WERI-Rb-1 (cell line): ENCODE results near the gene HTR3E.

Experiments used
- DNase-seq: peaks from one replicate; pipeline ENCODE4 v3.0.0-alpha.2; 2020
- H3K27ac ChIP-seq: fragments of 250-450 bp; sonication (Bioruptor Pico); 2 replicates; pipeline ENCODE4 v1.5.1; 2020; ENCODE audit warnings: mild to moderate bottlenecking, moderate library complexity
- H3K27me3 ChIP-seq: fragments of 250-450 bp; sonication (Bioruptor Pico); 2 replicates; pipeline ENCODE4 v1.5.1; 2021; ENCODE audit warnings: mild to moderate bottlenecking, low read depth, moderate library complexity; ENCODE audit not compliant: insufficient read depth, severe bottlenecking
- H3K36me3 ChIP-seq: fragments of 250-450 bp; sonication (Bioruptor Pico); 2 replicates; pipeline ENCODE4 v1.5.1; 2020; ENCODE audit warnings: mild to moderate bottlenecking, moderate library complexity
- H3K4me3 ChIP-seq: 2 replicates; pipeline ENCODE4 v1.5.1; 2011; ENCODE audit warnings: low read depth, mild to moderate bottlenecking, control low read depth, low read length
- H3K9me3 ChIP-seq: fragments of 250-450 bp; sonication (Bioruptor Pico); 2 replicates; pipeline ENCODE4 v1.5.1; 2021; ENCODE audit warnings: mild to moderate bottlenecking, moderate library complexity; ENCODE audit not compliant: severe bottlenecking
- TF ChIP-seq, protein P1 (sequence below): IDR thresholded peaks from 2 replicates; pipeline ENCODE4 v1.5.1; 2011; ENCODE audit warnings: low read depth, mild to moderate bottlenecking, control low read depth, inconsistent platforms, low read length

HTR3E gene

DNA sequence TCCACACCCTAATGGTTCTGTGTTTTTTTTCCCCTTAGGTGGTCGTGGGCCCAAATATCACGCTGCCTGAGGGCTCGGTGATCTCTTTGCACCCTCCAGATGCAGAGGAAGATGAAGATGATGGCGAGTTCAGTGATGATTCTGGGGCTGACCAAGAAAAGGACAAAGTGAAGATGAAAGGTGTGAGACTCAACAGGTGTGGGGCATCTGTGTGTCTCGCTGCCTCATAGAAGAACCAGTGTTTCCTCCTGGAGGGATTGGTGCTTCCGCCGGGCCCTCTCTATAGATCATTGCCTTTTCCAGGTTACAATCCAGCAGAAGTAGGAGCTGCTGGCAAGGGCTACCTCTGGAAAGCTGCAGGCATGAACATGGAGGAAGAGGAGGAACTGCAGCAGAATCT, 45.3 kb downstream of the HTR3E start:
- TF ChIP-seq, protein P1, sequence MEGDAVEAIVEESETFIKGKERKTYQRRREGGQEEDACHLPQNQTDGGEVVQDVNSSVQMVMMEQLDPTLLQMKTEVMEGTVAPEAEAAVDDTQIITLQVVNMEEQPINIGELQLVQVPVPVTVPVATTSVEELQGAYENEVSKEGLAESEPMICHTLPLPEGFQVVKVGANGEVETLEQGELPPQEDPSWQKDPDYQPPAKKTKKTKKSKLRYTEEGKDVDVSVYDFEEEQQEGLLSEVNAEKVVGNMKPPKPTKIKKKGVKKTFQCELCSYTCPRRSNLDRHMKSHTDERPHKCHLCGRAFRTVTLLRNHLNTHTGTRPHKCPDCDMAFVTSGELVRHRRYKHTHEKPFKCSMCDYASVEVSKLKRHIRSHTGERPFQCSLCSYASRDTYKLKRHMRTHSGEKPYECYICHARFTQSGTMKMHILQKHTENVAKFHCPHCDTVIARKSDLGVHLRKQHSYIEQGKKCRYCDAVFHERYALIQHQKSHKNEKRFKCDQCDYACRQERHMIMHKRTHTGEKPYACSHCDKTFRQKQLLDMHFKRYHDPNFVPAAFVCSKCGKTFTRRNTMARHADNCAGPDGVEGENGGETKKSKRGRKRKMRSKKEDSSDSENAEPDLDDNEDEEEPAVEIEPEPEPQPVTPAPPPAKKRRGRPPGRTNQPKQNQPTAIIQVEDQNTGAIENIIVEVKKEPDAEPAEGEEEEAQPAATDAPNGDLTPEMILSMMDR = no peak
- H3K4me3 ChIP-seq = no peak overlapping the region
- DNase-seq = no peak
- H3K27ac ChIP-seq = no peak overlapping the region
- no peaks in the 10 kb centered on the region for H3K9me3 ChIP-seq
- no peaks in the 10 kb centered on the region for H3K27me3 ChIP-seq
- peaks cover 90% of the 10 kb centered on the region for H3K36me3 ChIP-seq

DNA sequence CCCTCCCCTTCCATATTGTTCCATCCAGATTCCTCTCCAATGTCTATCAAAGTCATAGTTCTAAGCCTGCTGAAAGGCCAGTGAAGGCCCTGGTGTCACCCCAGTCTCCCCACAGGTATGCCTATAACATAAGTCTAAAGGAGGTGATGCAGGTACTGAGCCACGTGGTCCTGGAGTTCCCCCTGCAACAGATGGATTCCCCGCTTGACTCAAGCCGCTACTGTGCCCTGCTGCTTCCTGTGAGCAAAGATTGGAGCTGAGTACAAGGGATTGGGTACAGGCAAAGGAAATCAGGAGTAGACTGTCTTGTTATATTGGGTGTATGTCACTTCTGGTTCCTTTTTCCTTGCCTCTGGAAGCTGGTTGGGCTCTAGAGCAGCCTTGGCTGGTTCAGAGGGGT, 46.5 kb downstream of the HTR3E start:
- no peak for DNase-seq
- H3K36me3 ChIP-seq = peaks cover 79% of the 10 kb centered on the region
- H3K27ac ChIP-seq = no peak overlapping the region
- H3K9me3 ChIP-seq = no peaks in the 10 kb centered on the region
- no peak overlapping the region for H3K4me3 ChIP-seq
- TF ChIP-seq, protein P1 = no peak
- no peaks in the 10 kb centered on the region for H3K27me3 ChIP-seq

DNA sequence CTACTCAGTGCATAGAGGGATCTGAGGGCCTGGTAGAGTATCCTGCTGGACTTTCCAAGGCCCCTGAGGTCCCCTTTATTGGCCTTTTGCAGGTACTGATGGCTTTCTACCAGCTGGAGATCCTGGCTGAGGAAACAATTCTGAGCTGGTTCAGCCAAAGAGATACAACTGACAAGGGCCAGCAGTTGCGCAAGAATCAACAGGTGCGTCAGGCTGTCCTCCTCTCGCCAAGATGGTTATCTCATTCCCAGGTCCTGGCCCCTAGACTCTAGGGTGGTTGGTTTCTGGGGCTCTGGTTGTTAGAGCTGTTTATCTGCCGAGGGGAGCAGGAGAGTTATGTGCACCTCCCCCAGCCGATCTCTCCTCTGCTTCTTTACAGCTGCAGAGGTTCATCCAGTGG, 47.6 kb downstream of the HTR3E start:
- Histone ChIP-seq H3K27ac (no peak overlapping the region), H3K36me3 (peaks cover 72% of the 10 kb centered on the region), H3K9me3 (no peaks in the 10 kb centered on the region), H3K4me3 (no peak overlapping the region), H3K27me3 (no peaks in the 10 kb centered on the region)
- TF ChIP-seq, protein P1 = no peak
- no peak for DNase-seq

DNA sequence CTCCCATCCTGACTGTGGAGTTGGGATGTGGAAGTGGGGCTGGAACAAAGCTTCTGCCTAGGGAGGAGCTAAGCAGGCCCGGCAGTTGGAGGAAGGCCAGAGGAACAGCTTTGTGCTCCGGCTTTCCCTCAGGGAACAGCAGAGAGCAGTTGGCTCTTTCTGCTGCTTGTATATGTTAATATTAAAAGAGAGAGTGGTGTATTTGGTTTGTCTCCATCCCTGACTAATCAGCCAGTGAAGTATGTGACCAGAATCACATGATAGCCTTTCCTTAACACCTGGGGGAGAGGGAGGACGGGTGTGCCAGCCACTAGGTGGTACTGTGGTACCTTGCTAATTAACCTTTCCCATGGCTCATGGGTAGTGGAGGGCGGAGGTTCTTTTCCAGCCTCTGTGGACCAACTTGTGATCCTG, 48.3 kb downstream of the HTR3E start:
- Histone ChIP-seq H3K27ac (no peak overlapping the region), H3K9me3 (no peaks in the 10 kb centered on the region), H3K36me3 (peaks cover 67% of the 10 kb centered on the region), H3K27me3 (no peaks in the 10 kb centered on the region), H3K4me3 (no peak overlapping the region)
- TF ChIP-seq, protein P1 = peak; percentile 73
- peak; percentile 67 for DNase-seq

DNA sequence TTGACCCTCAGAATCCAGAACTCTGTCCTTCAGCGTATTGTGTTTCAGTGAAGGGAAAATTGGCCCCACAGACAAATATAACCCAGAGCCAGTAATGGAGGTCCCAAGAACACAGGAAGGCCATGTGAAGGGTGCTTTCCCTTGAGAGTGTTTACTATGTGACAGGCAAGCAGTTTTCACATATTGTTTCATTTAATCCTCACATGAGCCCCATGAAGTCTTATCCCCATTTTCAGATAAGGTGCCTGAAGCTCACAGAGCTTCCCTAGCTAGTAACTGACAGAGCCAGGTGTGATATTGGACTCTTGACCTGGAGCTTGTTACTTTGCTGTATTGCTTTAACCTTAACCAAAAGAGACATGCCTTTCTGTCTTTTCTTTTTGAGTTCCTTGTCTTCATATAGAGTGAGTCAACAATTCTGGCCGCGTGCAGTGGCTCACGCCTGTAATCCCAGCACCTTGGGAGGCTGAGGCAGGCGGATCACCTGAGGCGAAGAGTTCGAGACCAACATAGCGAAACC, 48.9 kb downstream of the HTR3E start:
- Histone ChIP-seq H3K9me3 (no peaks in the 10 kb centered on the region), H3K4me3 (no peak overlapping the region), H3K36me3 (peaks cover 60% of the 10 kb centered on the region), H3K27ac (no peak overlapping the region), H3K27me3 (no peaks in the 10 kb centered on the region)
- DNase-seq = no peak
- TF ChIP-seq, protein P1 = no peak

DNA sequence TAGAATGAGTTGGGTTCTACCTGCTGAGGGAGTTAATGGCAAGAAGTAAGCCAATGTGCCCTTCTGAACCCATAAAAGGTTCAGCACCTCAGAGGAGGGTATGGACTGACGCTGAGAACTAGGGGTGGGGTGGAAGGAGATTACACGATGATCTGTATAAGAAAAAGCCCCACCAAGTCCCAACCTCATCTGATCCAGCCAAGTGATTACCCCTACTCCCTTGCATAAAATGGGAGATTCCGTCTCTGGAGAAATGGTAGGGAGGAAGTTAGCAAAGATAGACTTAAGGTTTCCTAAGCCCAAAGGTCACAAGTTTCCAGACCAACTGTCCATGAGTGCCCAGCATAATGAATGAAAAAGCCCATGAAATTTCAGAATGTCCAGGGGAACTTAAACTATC, 51.2 kb downstream of the HTR3E start:
- Histone ChIP-seq H3K27me3 (no peaks in the 10 kb centered on the region), H3K36me3 (peaks cover 37% of the 10 kb centered on the region), H3K9me3 (no peaks in the 10 kb centered on the region), H3K4me3 (no peak overlapping the region), H3K27ac (no peak overlapping the region)
- no peak for DNase-seq
- TF ChIP-seq, protein P1 = no peak
